ENCODE measurements around the gene NPC1.

The NPC1 gene

GRCh38 chr18:23538870-23539269 is 47.4 kb downstream of the NPC1 start:
- H3K4me3 ChIP-seq (ENCODE audit: low read depth, low read length), result no peak overlapping the region
- H3K36me3 ChIP-seq, result no peaks in the 10 kb centered on the region
- H3K27me3 ChIP-seq, result no peaks in the 10 kb centered on the region

GRCh38 chr18:23538001-23538400 is 48.3 kb downstream of the NPC1 start:
- Histone ChIP-seq H3K4me1 (no peaks in the 10 kb centered on the region), H3K36me3 (no peaks in the 10 kb centered on the region), H3K9me3 (no peaks in the 10 kb centered on the region), H3K27me3 (no peaks in the 10 kb centered on the region), H3K4me3 (ENCODE audit: low read depth, low read length) (no peak overlapping the region)
- DNase-seq, result no peak
- no peak for TF ChIP-seq CTCF (IDR thresholded peaks at IDR 0.05; ENCODE audit: low read depth, low read length)

More at GRCh38 chr18:23538870-23539269, 47.4 kb downstream of the NPC1 start:
- no peaks in the 10 kb centered on the region for H3K9me3 ChIP-seq
- no peak for DNase-seq
- no peak for TF ChIP-seq CTCF (IDR thresholded peaks at IDR 0.05; ENCODE audit: low read depth, low read length)
- no peaks in the 10 kb centered on the region for H3K4me1 ChIP-seq

GRCh38 chr18:23537274-23537673 is 49.0 kb downstream of the NPC1 start:
- TF ChIP-seq CTCF (IDR thresholded peaks at IDR 0.05; ENCODE audit: low read depth, low read length), result no peak
- H3K4me3 ChIP-seq (ENCODE audit: low read depth, low read length), result no peak overlapping the region
- H3K9me3 ChIP-seq, result no peaks in the 10 kb centered on the region
- no peak for DNase-seq
- no peaks in the 10 kb centered on the region for H3K4me1 ChIP-seq
- no peaks in the 10 kb centered on the region for H3K27me3 ChIP-seq
- no peaks in the 10 kb centered on the region for H3K36me3 ChIP-seq

- Histone ChIP-seq H3K9me3 (no peaks in the 10 kb centered on the region), H3K27me3 (no peaks in the 10 kb centered on the region), H3K4me1 (no peaks in the 10 kb centered on the region), H3K36me3 (no peaks in the 10 kb centered on the region), H3K4me3 (ENCODE audit: low read depth, low read length) (no peak overlapping the region)
- no peak for TF ChIP-seq CTCF (IDR thresholded peaks at IDR 0.05; ENCODE audit: low read depth, low read length)
- DNase-seq, result no peak
Observed at GRCh38 chr18:23536204-23536603, 50.1 kb downstream of the NPC1 start.

- Histone ChIP-seq H3K4me3 (ENCODE audit: low read depth, low read length) (no peak overlapping the region), H3K4me1 (no peaks in the 10 kb centered on the region), H3K27me3 (no peaks in the 10 kb centered on the region), H3K9me3 (no peaks in the 10 kb centered on the region), H3K36me3 (no peaks in the 10 kb centered on the region)
- DNase-seq, result no peak
- TF ChIP-seq CTCF (IDR thresholded peaks at IDR 0.05; ENCODE audit: low read depth, low read length), result no peak
Observed at GRCh38 chr18:23534276-23534675, 52.0 kb downstream of the NPC1 start.

GRCh38 chr18:23532848-23533247 is 53.5 kb downstream of the NPC1 start:
- no peaks in the 10 kb centered on the region for H3K36me3 ChIP-seq
- no peak for DNase-seq
- H3K4me1 ChIP-seq, result no peaks in the 10 kb centered on the region
- no peaks in the 10 kb centered on the region for H3K27me3 ChIP-seq
- no peaks in the 10 kb centered on the region for H3K9me3 ChIP-seq
- H3K4me3 ChIP-seq (ENCODE audit: low read depth, low read length), result no peak overlapping the region
- no peak for TF ChIP-seq CTCF (IDR thresholded peaks at IDR 0.05; ENCODE audit: low read depth, low read length)
